BJ (cell line): ENCODE measurements around the gene PANK2. TPM values are rescaled to one million over a fixed set of nuclear protein-coding genes. Genes with fewer than 3 reads are reported as not detected.
A peak's percentile ranks its signal among the peaks of the same experiment; 100 is the strongest.

Experiments used
- CTCF ChIA-PET: fragments of 350-600 bp; formaldehyde crosslinking; extraction: SDS; loops from one replicate; lab custom pipeline; 2021; ENCODE audit warnings: antibody characterized with exemption, inconsistent platforms; lab: Yijun Ruan, JAX
- POLR2A ChIA-PET: fragments of 300-600 bp; sonication (Branson Sonifier 250); formaldehyde crosslinking; extraction: SDS; loops from one replicate; lab custom pipeline; 2021; ENCODE audit warnings: antibody characterized with exemption; lab: Charles Lee
- DNase-seq: peaks from one replicate; pipeline ENCODE4 v3.0.0-alpha.2; 2011; ENCODE audit warnings: low read depth
- H3K27me3 ChIP-seq: 2 replicates; pipeline ENCODE4 v1.6.0; 2011; ENCODE audit warnings: low read length; ENCODE audit not compliant: control insufficient read depth, insufficient read depth
- H3K36me3 ChIP-seq: 2 replicates; pipeline ENCODE4 v1.5.1; 2011; ENCODE audit warnings: low read length; ENCODE audit not compliant: control insufficient read depth, insufficient read depth
- H3K4me3 ChIP-seq: 2 replicates; pipeline ENCODE4 v1.5.1; 2011; ENCODE audit warnings: low read depth, mild to moderate bottlenecking, control low read depth, low read length
- polyA plus RNA-seq: library from polyadenylated mRNA; depleted of rRNA; stranded (reverse); fragments of >200 nt; gene quantifications from 2 replicates; pipeline ENCODE4 v1.2.3, GENCODE V29; 2011
- TF ChIP-seq, protein P1 (sequence below): IDR thresholded peaks from 2 replicates; pipeline ENCODE4 v1.5.1; 2011; ENCODE audit warnings: low read depth, mild to moderate bottlenecking, control low read depth, inconsistent platforms, low read length, moderate library complexity; ENCODE audit not compliant: insufficient read depth

The PANK2 gene
- polyA plus RNA-seq, 1 experiment, result 12.5 TPM

DNA sequence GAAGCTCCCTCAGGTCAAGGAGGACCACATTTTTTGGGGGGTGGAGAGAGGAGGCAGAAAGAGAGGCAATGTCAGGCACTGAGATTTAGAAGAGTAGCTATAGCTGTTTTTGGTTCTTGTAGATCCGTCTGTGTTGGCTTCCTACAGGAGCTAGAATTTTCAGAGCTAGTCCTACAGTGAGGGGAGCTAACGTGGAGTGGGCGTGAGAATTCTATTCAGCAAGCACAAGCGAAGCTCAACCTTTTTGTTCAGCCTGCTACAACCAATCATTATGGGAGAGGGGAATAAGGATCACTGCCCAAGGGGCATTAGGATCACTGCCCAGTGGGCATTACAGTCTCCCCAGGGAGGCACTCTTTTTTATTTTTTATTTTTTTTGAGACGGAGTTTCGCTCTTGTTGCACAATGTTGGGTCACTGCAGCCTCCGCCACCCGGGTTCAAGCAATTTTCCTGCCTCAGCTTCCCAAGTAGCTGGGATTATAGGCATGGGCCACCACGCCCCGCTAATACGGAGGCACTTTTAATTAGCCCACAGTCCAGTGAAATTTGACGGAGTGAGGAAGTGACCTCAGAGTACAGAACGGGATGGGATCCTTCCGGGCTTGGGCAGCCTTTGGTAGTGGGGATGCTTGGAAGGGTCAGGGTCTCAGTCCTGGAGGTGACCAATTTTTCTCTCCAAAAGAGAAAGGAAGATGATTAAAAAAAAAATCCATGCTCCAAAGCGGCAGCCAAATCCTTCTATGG is 1.1 kb upstream of the PANK2 start:
- Histone ChIP-seq H3K36me3 (no peaks in the 10 kb centered on the region), H3K4me3 (peak overlapping the region; percentile 98), H3K27me3 (no peaks in the 10 kb centered on the region)
- ChIA-PET CTCF (interaction anchor here (0.6 to 2.5 kb wide), 12 partner anchors 9 to 286 kb away, joined by 3 to 5 read pairs (median 4); partner anchors contain the start of gene AP5S1), POLR2A (no interaction called here)
- TF ChIP-seq, protein P1, sequence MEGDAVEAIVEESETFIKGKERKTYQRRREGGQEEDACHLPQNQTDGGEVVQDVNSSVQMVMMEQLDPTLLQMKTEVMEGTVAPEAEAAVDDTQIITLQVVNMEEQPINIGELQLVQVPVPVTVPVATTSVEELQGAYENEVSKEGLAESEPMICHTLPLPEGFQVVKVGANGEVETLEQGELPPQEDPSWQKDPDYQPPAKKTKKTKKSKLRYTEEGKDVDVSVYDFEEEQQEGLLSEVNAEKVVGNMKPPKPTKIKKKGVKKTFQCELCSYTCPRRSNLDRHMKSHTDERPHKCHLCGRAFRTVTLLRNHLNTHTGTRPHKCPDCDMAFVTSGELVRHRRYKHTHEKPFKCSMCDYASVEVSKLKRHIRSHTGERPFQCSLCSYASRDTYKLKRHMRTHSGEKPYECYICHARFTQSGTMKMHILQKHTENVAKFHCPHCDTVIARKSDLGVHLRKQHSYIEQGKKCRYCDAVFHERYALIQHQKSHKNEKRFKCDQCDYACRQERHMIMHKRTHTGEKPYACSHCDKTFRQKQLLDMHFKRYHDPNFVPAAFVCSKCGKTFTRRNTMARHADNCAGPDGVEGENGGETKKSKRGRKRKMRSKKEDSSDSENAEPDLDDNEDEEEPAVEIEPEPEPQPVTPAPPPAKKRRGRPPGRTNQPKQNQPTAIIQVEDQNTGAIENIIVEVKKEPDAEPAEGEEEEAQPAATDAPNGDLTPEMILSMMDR, result no peak
- no peak for DNase-seq

DNA sequence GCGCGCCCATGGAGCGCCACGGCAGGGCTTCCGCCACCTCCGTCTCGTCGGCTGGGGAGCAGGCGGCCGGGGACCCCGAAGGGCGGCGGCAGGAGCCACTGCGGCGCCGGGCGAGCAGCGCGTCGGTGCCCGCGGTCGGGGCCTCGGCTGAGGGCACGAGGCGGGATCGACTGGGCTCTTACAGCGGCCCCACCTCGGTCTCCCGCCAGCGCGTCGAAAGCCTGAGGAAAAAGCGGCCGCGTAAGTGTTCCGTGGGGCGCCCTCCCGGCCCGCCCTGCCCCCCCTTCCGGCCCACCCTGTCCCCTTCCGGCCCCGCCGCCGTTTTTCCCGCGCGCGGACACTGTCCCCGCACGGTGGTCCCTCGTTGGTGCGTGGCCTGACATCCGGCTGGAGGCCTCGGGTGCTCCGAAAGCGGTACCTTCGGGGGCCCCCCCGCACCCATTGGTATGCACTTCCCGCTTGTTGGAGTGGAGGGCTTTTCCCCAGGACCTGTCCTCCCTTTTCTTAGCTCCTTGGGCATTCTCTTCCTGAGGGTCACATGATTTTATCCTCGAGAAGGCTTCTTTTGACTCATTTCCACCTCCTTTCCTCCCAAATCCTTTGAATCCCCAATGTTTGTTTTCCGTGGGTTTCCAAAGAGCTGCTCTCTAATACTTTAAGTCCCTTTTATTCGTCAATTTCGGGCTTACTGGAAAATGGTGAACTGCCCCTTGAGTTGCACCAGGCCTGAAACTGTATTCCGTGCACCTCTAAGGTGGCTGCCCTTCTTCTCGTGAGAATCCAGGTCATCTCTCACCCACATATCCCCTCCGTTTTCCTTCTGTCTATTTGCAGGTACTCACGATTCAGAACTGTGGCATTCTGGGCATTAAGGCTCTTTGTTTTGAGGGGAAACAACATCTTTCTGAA is 556 bp downstream of the PANK2 start:
- no peaks in the 10 kb centered on the region for H3K36me3 ChIP-seq
- POLR2A ChIA-PET, result no interaction called here
- TF ChIP-seq, protein P1, result no peak
- no peak for DNase-seq
- H3K27me3 ChIP-seq, result no peaks in the 10 kb centered on the region
- CTCF ChIA-PET, result interaction anchor here (1.0 to 2.4 kb wide), 3 partner anchors 49 to 195 kb away, joined by 3 to 7 read pairs (median 4); no protein-coding TSS in a partner anchor
- H3K4me3 ChIP-seq, result peak overlapping the region; percentile 98

DNA sequence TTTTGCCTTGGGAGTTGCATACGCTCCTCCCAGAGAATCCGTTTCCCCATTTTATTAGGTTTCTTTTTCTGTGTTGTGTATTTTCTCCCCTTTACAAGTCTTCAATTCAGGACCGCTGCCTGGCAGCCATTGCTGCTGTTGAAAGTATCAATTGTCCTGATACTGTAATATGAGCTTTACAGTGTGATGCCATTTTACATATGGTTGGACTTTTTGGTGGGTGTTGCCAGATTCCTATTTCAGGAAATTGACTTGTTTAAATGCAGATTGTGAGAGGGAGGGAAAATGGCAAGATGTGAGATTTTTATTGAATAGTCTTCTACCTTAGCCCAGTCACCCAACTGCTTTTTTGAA is 1.2 kb downstream of the PANK2 start:
- POLR2A ChIA-PET, result interaction anchor here (0.5 kb wide), 1 partner anchor 109 kb away, joined by 4 read pairs; no protein-coding TSS in a partner anchor
- DNase-seq, result no peak
- CTCF ChIA-PET, result interaction anchor here (1.0 to 2.4 kb wide), 3 partner anchors 48 to 195 kb away, joined by 3 to 7 read pairs (median 4); no protein-coding TSS in a partner anchor

DNA sequence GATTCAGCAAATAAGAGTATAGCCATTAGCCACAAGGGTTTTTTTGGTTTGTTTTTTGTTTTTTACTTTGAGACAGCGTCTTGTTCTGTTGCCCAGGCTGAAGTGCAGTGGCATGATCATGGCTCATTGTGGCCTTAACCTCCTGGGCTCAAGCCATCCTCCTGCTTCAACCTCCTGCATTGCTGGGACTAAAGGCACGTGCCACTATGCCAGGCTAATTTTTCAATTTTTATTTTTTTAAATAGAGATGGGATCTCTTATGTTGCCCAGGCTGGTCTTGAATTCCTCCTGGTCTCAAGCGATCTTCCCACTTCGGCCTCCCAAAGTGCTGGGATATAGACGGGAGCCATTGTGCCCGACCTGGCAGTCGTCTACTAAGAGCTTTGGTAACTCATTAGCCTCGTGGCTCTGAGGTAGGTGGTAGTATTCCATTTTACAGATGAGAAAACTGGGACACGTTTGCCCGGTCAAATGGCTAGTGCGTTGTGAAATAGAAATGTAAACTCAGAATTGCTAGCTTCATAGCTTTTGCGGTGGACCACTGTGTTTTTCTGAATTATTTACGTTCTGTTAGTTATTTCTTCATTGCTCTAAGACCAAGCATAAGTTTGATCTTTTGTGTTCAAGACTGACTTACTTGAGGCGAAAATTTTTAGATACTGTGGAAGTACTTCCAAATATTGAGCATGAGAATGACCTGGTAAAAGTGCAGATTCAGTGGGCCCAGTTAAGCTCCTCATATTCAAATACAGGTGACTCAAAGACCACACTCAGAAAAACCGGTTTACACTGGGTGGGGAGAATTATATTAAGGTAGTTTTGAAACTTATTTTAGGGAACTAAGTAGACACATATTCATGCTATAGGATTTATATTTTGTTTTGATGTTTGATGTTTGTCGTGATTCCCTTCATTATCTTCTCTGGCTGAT is 2.1 kb downstream of the PANK2 start:
- Histone ChIP-seq H3K36me3 (no peaks in the 10 kb centered on the region), H3K4me3 (peak overlapping the region; percentile 98), H3K27me3 (no peaks in the 10 kb centered on the region)
- DNase-seq, result no peak
- ChIA-PET POLR2A (interaction anchor here (0.5 kb wide), 1 partner anchor 109 kb away, joined by 4 read pairs; no protein-coding TSS in a partner anchor), CTCF (interaction anchor here (1.2 to 2.4 kb wide), 2 partner anchors 47 to 194 kb away, joined by 3 to 7 read pairs; no protein-coding TSS in a partner anchor)
- TF ChIP-seq, protein P1, result no peak

More for the DNA sequence above, 1.2 kb downstream of the PANK2 start:
- H3K27me3 ChIP-seq, result no peaks in the 10 kb centered on the region
- TF ChIP-seq, protein P1, result no peak
- H3K36me3 ChIP-seq, result no peaks in the 10 kb centered on the region
- peak overlapping the region; percentile 98 for H3K4me3 ChIP-seq
